K562 (cell line): ENCODE data around the gene RASL12. TPM values are rescaled to one million over a fixed set of nuclear protein-coding genes. Genes with fewer than 3 reads are reported as not detected.

Source experiments
- ARNT ChIP-seq, 2 experiments: fragments of 450-650 bp; IDR thresholded peaks; 2 replicates each; pipeline ENCODE4 v1.6.1; 2016; ENCODE audit warnings: mild to moderate bottlenecking in 1 of 2
- CEBPZ ChIP-seq: fragments of 150-350 bp; IDR thresholded peaks from 2 replicates; pipeline ENCODE4 v1.6.1; 2014; ENCODE audit warnings: low read depth, mild to moderate bottlenecking, low read length, borderline replicate concordance
- CREB1 ChIP-seq, 2 experiments: sonication (generic) in 1 of 2; formaldehyde crosslinking in 1 of 2; IDR thresholded peaks; 2 replicates each; pipeline versions ENCODE4 v1.6.1 to v1.8.0; 2012 to 2022; ENCODE audit warnings: inconsistent platforms in 1 of 2, mild to moderate bottlenecking in 1 of 2, missing genetic modification reagents in 1 of 2, moderate library complexity in 1 of 2
- HEY1 ChIP-seq: fragments of 250-450 bp; sonication (Bioruptor Pico); IDR thresholded peaks from 2 replicates; pipeline ENCODE4 v1.5.0; 2020; ENCODE audit warnings: mild to moderate bottlenecking, moderate library complexity, borderline replicate concordance
- PML ChIP-seq: IDR thresholded peaks from 2 replicates; pipeline ENCODE4 v1.6.1; 2012; ENCODE audit warnings: low read length, inconsistent platforms
- SRSF1 ChIP-seq: fragments of 200-400 bp; formaldehyde crosslinking; IDR thresholded peaks from 2 replicates; pipeline ENCODE4 v1.6.1; 2017; ENCODE audit warnings: mild to moderate bottlenecking, low read depth, low read length, moderate library complexity
- TAF9B ChIP-seq: fragments of 450-650 bp; IDR thresholded peaks from 2 replicates; pipeline ENCODE4 v1.6.1; 2018; ENCODE audit warnings: mild to moderate bottlenecking; ENCODE audit not compliant: partially characterized antibody
- YY1 ChIP-seq, 3 experiments: IDR thresholded peaks; 2 replicates each; pipeline ENCODE4 v1.6.1; 2011; ENCODE audit warnings: low read length in 2 of 3, mild to moderate bottlenecking in 2 of 3, moderate library complexity in 2 of 3, borderline replicate concordance in 1 of 3, control low read depth in 1 of 3, low read depth in 1 of 3; ENCODE audit not compliant: insufficient read depth in 3 of 3, insufficient replicate concordance in 2 of 3, control insufficient read depth in 1 of 3, insufficient read length in 1 of 3; ENCODE audit errors: extremely low read depth in 1 of 3
- polyA plus RNA-seq, 8 experiments: library from polyadenylated mRNA; depleted of rRNA in 4 of 8; stranded (reverse) in 5 of 8; unstranded in 3 of 8; fragments of >200 nt; fragmentation: Nextera tagmentation in 2 of 8; fragmentation: Illumina TruSeq in 1 of 8; extraction: Ambion mirVana in 2 of 8; extraction: Trizol in 1 of 8; gene quantifications; 2 replicates each; pipeline versions ENCODE4 v1.2.1 to v1.2.3, GENCODE V29; 2011 to 2014; ENCODE audit warnings: inconsistent platforms in 1 of 8, missing spikeins in 1 of 8
- total RNA-seq, 7 experiments: library from RNA; depleted of rRNA in 6 of 7; stranded (reverse); fragments of >200 nt in 6 of 7; fragmentation: Illumina TruSeq in 2 of 7; extraction: Trizol in 2 of 7; gene quantifications; 2 replicates each; pipeline versions ENCODE4 v1.2.1 to v1.2.3, GENCODE V29; 2011 to 2021; ENCODE audit warnings: low replicate concordance in 1 of 7

The RASL12 gene
- total and polyA plus RNA-seq, 9 of the 15 experiments (the other 6 are each of a cell fraction or from before 2014, with no cell fraction given), result not detected

GRCh38 chr15:65026756-65027155, 41.0 kb downstream of the RASL12 start (continued):
- TF ChIP-seq CEBPZ (no peak), SRSF1 (no peak), CREB1 (IDR thresholded peaks at IDR 0.05) (no peak), CREB1 (CRISPR knock-in tag; IDR thresholded peaks at IDR 0.05) (no peak), PML (no peak), HEY1 (CRISPR knock-in tag) (no peak), ARNT (IDR thresholded peaks at IDR 0.05) (no peak), YY1 (IDR thresholded peaks at IDR 0.05; ENCODE audit: borderline replicate concordance in 1 of 3, control insufficient read depth in 1 of 3, extremely low read depth in 1 of 3, insufficient read depth in 3 of 3, insufficient read length in 1 of 3, insufficient replicate concordance in 2 of 3, low read depth in 1 of 3, low read length in 2 of 3) (no peak), TAF9B (no peak)
